Body of pancreas (tissue), 4 donors: Measurements from ENCODE around the gene ATF6.

Source experiments
- CTCF ChIP-seq, 7 experiments: fragments of 450-650 bp in 4 of 7; fragments of 200-600 bp in 3 of 7; sonication (generic) in 3 of 7; IDR thresholded peaks; one replicate each; pipeline ENCODE4 v1.5.1; 2016 to 2019; ENCODE audit warnings: antibody characterized with exemption in 7 of 7
- POLR2A ChIP-seq, 3 donors: fragments of 450-650 bp; IDR thresholded peaks; one replicate each; pipeline ENCODE4 v1.6.1; 2016; ENCODE audit warnings: antibody characterized with exemption in 3 of 3, mild to moderate bottlenecking in 2 of 3

GRCh38 chr1:161987872-161988271 lies 221.8 kb downstream of the ATF6 start:
- TF ChIP-seq CTCF (IDR thresholded peaks at IDR 0.05) (no peak), POLR2A (IDR thresholded peaks at IDR 0.05) (no peak)
